Parathyroid adenoma (tissue), 2 donors: Measurements from ENCODE around the gene TBCD.

ENCODE experiments used
- H2AFZ ChIP-seq: fragments of 300-600 bp; sonication (generic); one replicate; pipeline ENCODE4 v1.7.0; 2017; ENCODE audit warnings: antibody characterized with exemption, mild to moderate bottlenecking
- H3K27ac ChIP-seq: fragments of 300-600 bp; sonication (generic); one replicate; pipeline ENCODE4 v1.7.0; 2017
- H3K27me3 ChIP-seq: fragments of 300-600 bp; sonication (generic); one replicate; pipeline ENCODE4 v1.7.0; 2017; ENCODE audit warnings: low read length; ENCODE audit not compliant: control insufficient read depth, insufficient read depth
- H3K36me3 ChIP-seq: fragments of 300-600 bp; sonication (generic); one replicate; pipeline ENCODE4 v1.7.0; 2017; ENCODE audit warnings: low read length; ENCODE audit not compliant: control insufficient read depth, insufficient read depth
- H3K4me1 ChIP-seq: fragments of 300-600 bp; sonication (generic); one replicate; pipeline ENCODE4 v1.7.0; 2017; ENCODE audit warnings: control low read depth
- H3K4me2 ChIP-seq: fragments of 300-600 bp; sonication (generic); one replicate; pipeline ENCODE4 v1.7.0; 2017; ENCODE audit warnings: low read length
- H3K4me3 ChIP-seq: fragments of 300-600 bp; sonication (generic); one replicate; pipeline ENCODE4 v1.7.0; 2017; ENCODE audit warnings: low read depth, low read length
- H3K79me2 ChIP-seq: fragments of 300-600 bp; sonication (generic); one replicate; pipeline ENCODE4 v1.7.0; 2017; ENCODE audit warnings: control low read depth
- H3K9ac ChIP-seq: fragments of 300-600 bp; sonication (generic); one replicate; pipeline ENCODE4 v1.7.0; 2017; ENCODE audit warnings: mild to moderate bottlenecking
- H3K9me3 ChIP-seq: fragments of 300-600 bp; sonication (generic); one replicate; pipeline ENCODE4 v1.7.0; 2017; ENCODE audit warnings: low read length; ENCODE audit not compliant: control insufficient read depth
- CTCF ChIP-seq: fragments of 300-600 bp; sonication (generic); IDR thresholded peaks from one replicate; pipeline ENCODE4 v1.7.0; 2017; ENCODE audit warnings: antibody characterized with exemption, mild to moderate bottlenecking
- donor health status: primary hyperparathyroidism.

Gene TBCD

GRCh38 chr17:82897514-82898249, 145.8 kb downstream of the TBCD start:
- Histone ChIP-seq H3K79me2 (peaks cover 22% of the 10 kb centered on the region), H3K36me3 (no peaks in the 10 kb centered on the region), H3K4me2 (no peak overlapping the region), H2AFZ (no peak overlapping the region), H3K27me3 (no peaks in the 10 kb centered on the region), H3K27ac (no peak overlapping the region), H3K9me3 (no peaks in the 10 kb centered on the region), H3K9ac (no peak overlapping the region), H3K4me3 (no peak overlapping the region), H3K4me1 (peaks cover 13% of the 10 kb centered on the region)
- no peak for TF ChIP-seq CTCF

DNA sequence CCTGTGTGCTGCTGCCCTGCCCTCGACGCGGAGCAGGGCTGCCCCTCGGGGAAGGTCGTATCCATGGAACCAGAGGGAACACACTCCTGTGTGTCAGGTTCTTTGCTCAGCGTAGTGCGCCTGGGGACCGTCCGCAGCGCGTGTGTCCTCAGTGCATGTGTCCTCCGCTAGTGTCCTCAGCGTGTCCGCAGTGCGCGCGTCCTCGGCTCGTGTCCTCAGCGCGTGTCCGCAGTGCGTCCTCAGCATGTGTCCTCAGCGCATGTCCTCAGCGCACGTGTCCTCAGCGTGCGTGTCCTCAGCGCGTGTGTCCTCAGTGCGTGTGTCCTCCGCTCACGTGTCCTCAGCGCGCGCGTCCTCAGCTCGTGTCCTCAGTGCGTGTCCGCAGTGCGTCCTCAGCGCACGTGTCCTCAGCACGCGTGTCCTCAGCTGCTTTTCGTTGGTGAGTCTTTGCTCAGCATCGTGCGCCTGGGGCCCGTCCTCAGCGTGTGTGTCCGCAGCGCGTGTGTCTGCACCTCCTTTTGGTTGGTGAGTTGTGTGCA, 147.2 kb downstream of the TBCD start:
- H3K4me1 ChIP-seq, result peaks cover 4% of the 10 kb centered on the region
- no peak for TF ChIP-seq CTCF
- H3K4me3 ChIP-seq, result no peak overlapping the region
- no peak overlapping the region for H2AFZ ChIP-seq
- H3K79me2 ChIP-seq, result peaks cover 19% of the 10 kb centered on the region
- H3K27ac ChIP-seq, result no peak overlapping the region
- no peaks in the 10 kb centered on the region for H3K9me3 ChIP-seq
- no peak overlapping the region for H3K4me2 ChIP-seq
- no peaks in the 10 kb centered on the region for H3K36me3 ChIP-seq
- no peaks in the 10 kb centered on the region for H3K27me3 ChIP-seq
- no peak overlapping the region for H3K9ac ChIP-seq

DNA sequence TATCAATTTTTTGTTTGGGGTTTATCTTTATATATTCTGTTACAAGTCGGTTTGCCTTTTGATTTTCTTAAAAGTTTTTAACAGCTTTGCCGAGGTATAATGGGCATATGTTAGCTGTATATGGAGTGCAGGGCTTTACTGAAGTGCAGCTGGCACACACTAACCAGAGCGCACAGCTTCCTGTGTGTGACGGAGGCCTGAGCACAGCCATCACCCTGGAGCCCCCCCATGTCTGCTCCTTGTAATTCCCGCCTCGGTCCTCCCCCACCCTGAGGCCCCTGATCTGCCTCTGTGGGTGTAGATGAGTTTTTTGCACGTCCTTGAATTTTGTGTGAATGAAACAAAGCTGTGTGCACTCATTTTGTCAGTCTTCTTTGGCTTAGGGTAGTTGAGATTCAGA, 148.1 kb downstream of the TBCD start:
- Histone ChIP-seq H3K4me2 (no peak overlapping the region), H3K27me3 (no peaks in the 10 kb centered on the region), H3K4me3 (no peak overlapping the region), H3K4me1 (no peaks in the 10 kb centered on the region), H3K9me3 (no peaks in the 10 kb centered on the region), H3K36me3 (no peaks in the 10 kb centered on the region), H3K79me2 (peaks cover 18% of the 10 kb centered on the region), H3K9ac (no peak overlapping the region), H3K27ac (no peak overlapping the region), H2AFZ (no peak overlapping the region)
- TF ChIP-seq CTCF, result no peak

DNA sequence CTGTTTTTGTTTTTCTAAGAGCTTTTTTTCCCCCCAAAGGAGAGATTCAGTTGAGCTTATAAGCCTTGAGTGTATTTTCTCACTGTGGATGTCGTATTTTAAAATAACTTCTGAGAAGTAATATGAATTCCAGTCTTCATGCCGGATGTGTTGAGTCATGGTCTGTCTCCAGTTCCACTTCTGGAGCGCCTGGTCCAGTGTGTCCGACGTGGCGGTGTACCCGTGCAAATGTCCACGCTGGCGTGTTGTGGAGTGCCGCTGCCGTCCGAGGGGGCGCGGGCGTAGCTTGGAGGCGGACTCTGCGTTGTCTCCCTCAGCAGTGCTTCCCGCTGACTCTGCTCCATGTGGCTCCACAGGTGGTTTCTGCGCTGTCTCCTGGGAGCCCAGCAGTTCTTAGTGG, 148.9 kb downstream of the TBCD start:
- no peak for TF ChIP-seq CTCF
- Histone ChIP-seq H3K4me3 (no peak overlapping the region), H3K4me1 (no peaks in the 10 kb centered on the region), H3K36me3 (no peaks in the 10 kb centered on the region), H2AFZ (no peak overlapping the region), H3K9me3 (no peaks in the 10 kb centered on the region), H3K9ac (no peak overlapping the region), H3K27me3 (no peaks in the 10 kb centered on the region), H3K79me2 (peaks cover 16% of the 10 kb centered on the region), H3K27ac (no peak overlapping the region), H3K4me2 (no peak overlapping the region)

DNA sequence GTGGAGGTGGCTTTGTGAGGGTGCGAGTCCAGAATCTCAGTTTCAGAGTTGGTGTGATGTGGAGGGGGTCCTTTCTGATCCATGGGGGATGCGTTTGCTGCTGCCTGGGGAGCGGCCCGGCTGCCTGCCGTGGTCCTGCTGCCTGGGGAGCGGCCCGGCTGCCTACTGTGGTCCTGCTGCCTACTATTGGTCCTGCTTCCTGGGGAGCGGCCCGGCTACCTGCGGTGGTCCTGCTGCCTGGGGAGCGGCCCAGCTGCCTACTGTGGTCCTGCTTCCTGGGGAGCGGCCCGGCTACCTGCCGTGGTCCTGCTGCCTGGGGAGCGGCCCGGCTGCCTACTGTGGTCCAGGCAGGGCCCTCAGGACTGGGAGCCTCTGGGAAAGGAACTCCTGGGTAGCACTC, 149.5 kb downstream of the TBCD start:
- Histone ChIP-seq H3K27me3 (no peaks in the 10 kb centered on the region), H3K4me1 (no peaks in the 10 kb centered on the region), H3K36me3 (no peaks in the 10 kb centered on the region), H3K9ac (no peak overlapping the region), H3K9me3 (no peaks in the 10 kb centered on the region), H3K79me2 (peaks cover 18% of the 10 kb centered on the region), H3K27ac (no peak overlapping the region), H3K4me3 (no peak overlapping the region), H2AFZ (no peak overlapping the region), H3K4me2 (no peak overlapping the region)
- TF ChIP-seq CTCF, result no peak
